Endothelial cell of umbilical vein (primary cell): ENCODE measurements around the gene GLB1L.
A peak's percentile ranks its signal among the peaks of the same experiment; 100 is the strongest.

Experiments used
- CTCF ChIP-seq, 2 donors: IDR thresholded peaks; 1 replicate in 1 of 2; 2 replicates in 1 of 2; pipeline ENCODE4 v1.5.1; 2011; ENCODE audit warnings: low read length in 2 of 2, mild to moderate bottlenecking in 2 of 2, moderate library complexity in 2 of 2, control low read depth in 1 of 2, inconsistent platforms in 1 of 2, low read depth in 1 of 2; ENCODE audit not compliant: insufficient read depth in 1 of 2; ENCODE audit errors: extremely low read depth in 1 of 2
- EZH2 ChIP-seq: IDR thresholded peaks from 2 replicates; pipeline ENCODE4 v1.6.1; 2012; ENCODE audit warnings: borderline replicate concordance, low read depth, mild to moderate bottlenecking, moderate library complexity, low read length, inconsistent platforms; ENCODE audit not compliant: severe bottlenecking
- POLR2AphosphoS5 ChIP-seq: IDR thresholded peaks from 2 replicates; pipeline ENCODE4 v1.6.1; 2012; ENCODE audit warnings: low read depth, mild to moderate bottlenecking, control low read depth, low read length, moderate library complexity; ENCODE audit not compliant: insufficient read depth

- no peak for TF ChIP-seq CTCF (IDR thresholded peaks at IDR 0.05; ENCODE audit: extremely low read depth in 1 of 2, insufficient read depth in 1 of 2, low read depth in 1 of 2, low read length in 2 of 2)
- peak; percentile 81 for TF ChIP-seq POLR2AphosphoS5
- TF ChIP-seq EZH2, result no peak
Measured at GRCh38 chr2:219218732-219219701, 26.2 kb downstream of the GLB1L start, which contains the start of gene ABCB6.
